ENCODE data around the gene CYP24A1.

The CYP24A1 gene

GRCh38 chr20:54195483-54196472, 22.0 kb upstream of the CYP24A1 start:
- no peak overlapping the region for H3K4me3 ChIP-seq (replicated peaks; ENCODE audit: low read depth, low read length)
- no peak for DNase-seq (ENCODE audit: low read depth)
- no peak for TF ChIP-seq CTCF (IDR thresholded peaks at IDR 0.05; ENCODE audit: low read length, missing control alignments)

- no peak overlapping the region for H3K4me3 ChIP-seq (replicated peaks; ENCODE audit: low read depth, low read length)
- TF ChIP-seq CTCF (IDR thresholded peaks at IDR 0.05; ENCODE audit: low read length, missing control alignments) = no peak
- no peak for DNase-seq (ENCODE audit: low read depth)
Measured at GRCh38 chr20:54194724-54195438, 21.1 kb upstream of the CYP24A1 start.

GRCh38 chr20:54193817-54194216, 20.0 kb upstream of the CYP24A1 start:
- no peak for DNase-seq (ENCODE audit: low read depth)
- H3K4me3 ChIP-seq (replicated peaks; ENCODE audit: low read depth, low read length) = no peak overlapping the region
- no peak for TF ChIP-seq CTCF (IDR thresholded peaks at IDR 0.05; ENCODE audit: low read length, missing control alignments)

DNA sequence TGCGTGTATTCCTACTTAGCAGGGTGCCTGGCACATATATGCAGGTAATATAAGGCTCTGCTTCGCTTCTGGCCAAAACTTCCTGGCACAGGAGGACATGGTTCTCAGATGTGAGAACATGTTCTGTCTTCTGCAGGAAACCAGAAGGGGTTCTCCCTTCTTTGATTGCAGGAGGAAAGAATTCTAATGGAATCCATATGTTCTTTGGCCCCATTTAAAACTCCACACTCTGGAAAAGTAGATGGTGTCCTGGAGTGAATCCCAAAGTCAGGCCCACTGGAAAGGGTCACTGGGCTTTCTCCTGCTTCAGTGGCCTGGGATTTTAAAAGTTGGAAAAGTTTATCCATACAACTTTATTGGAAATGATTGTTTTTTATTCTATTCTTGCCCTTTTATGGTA, 16.4 kb upstream of the CYP24A1 start:
- no peak for TF ChIP-seq CTCF (IDR thresholded peaks at IDR 0.05; ENCODE audit: low read length, missing control alignments)
- H3K4me3 ChIP-seq (replicated peaks; ENCODE audit: low read depth, low read length) = no peak overlapping the region
- DNase-seq (ENCODE audit: low read depth) = no peak

- no peak overlapping the region for H3K4me3 ChIP-seq (replicated peaks; ENCODE audit: low read depth, low read length)
- DNase-seq (ENCODE audit: low read depth) = no peak
- no peak for TF ChIP-seq CTCF (IDR thresholded peaks at IDR 0.05; ENCODE audit: low read length, missing control alignments)
Measured at GRCh38 chr20:54189630-54190029, 15.8 kb upstream of the CYP24A1 start.

DNA sequence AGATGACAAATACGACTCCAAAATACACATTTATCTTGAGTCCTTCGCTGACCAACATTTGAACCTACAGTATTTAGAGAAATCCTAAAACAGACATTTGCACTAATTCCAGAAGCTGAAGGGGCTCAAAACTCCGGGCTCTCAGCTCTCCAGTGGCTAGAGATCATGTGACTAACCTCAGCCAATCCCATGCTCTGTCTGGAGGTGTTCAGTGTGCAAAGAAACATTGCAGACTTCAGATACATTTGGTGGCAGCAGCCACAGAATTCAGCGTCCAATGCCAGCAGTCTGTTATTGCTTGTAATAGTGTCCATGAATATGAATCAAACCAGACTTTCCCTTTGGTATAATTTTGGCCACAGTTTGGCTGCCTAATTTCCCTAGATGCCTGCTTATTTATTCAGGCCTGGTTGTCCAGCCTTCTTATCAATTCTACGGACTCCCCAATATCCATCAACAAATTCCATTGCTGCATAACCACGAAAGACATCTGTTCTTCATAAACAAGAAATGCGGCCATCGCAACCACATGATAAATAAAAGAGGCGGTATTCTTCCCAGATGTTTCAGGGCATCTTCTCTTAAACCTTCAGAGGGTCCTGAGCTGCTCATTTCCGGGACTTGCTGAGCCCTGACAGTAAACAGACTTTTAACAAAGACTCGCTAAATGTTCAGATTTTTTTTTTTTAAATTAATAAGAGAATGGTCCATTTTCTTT, 14.5 kb upstream of the CYP24A1 start:
- no peak for TF ChIP-seq CTCF (IDR thresholded peaks at IDR 0.05; ENCODE audit: low read length, missing control alignments)
- H3K4me3 ChIP-seq (replicated peaks; ENCODE audit: low read depth, low read length) = no peak overlapping the region
- no peak for DNase-seq (ENCODE audit: low read depth)

All from fibroblast of pulmonary artery (primary cell).